NCI-H2081 treated with DMSO at 0.1 percent for 48 hours (cell line): ENCODE measurements around the gene SLC4A2.

Source experiments
- DNase-seq: peaks from one replicate; lab custom pipeline; 2025; lab: John Stamatoyannopoulos, UW

SLC4A2 gene

GRCh38 chr7:151116603-151117440 is 57.4 kb downstream of the SLC4A2 start:
- no peak for DNase-seq

GRCh38 chr7:151117565-151117964 is 58.2 kb downstream of the SLC4A2 start:
- DNase-seq = no peak

- no peak for DNase-seq
These were observed 59.0 kb downstream of the SLC4A2 start for GRCh38 chr7:151118108-151119054.

GRCh38 chr7:151119055-151119415 is 59.6 kb downstream of the SLC4A2 start:
- DNase-seq = no peak

- DNase-seq = no peak
These were observed 60.5 kb downstream of the SLC4A2 start for GRCh38 chr7:151119902-151120301.

- DNase-seq = no peak
These were observed 61.5 kb downstream of the SLC4A2 start for GRCh38 chr7:151120896-151121295.

GRCh38 chr7:151121380-151122170 is 62.2 kb downstream of the SLC4A2 start:
- DNase-seq = no peak

- DNase-seq = no peak
These were observed 62.9 kb downstream of the SLC4A2 start for GRCh38 chr7:151122276-151122675.

- no peak for DNase-seq
These were observed 63.4 kb downstream of the SLC4A2 start for GRCh38 chr7:151122796-151123157.

- DNase-seq = no peak
These were observed 63.9 kb downstream of the SLC4A2 start for GRCh38 chr7:151123158-151123821.

- DNase-seq = no peak
These were observed 64.6 kb downstream of the SLC4A2 start for GRCh38 chr7:151123822-151124464.

GRCh38 chr7:151124481-151124880 is 65.1 kb downstream of the SLC4A2 start:
- DNase-seq = no peak

- no peak for DNase-seq
These were observed 65.6 kb downstream of the SLC4A2 start for GRCh38 chr7:151124899-151125399.

GRCh38 chr7:151125470-151125845 is 66.1 kb downstream of the SLC4A2 start:
- DNase-seq = no peak

- DNase-seq = no peak
These were observed 66.6 kb downstream of the SLC4A2 start for GRCh38 chr7:151125846-151126481.
